H1 (cell line): Measurements from ENCODE around the gene ADAMTS17. TPM values are rescaled to one million over a fixed set of nuclear protein-coding genes. Genes with fewer than 3 reads are reported as not detected.

Experiments used
- CTCF ChIA-PET: fragments of 300-600 bp; sonication (Branson Sonifier 250); formaldehyde crosslinking; loops from one replicate; lab custom pipeline; 2021; ENCODE audit not compliant: partially characterized antibody; lab: Charles Lee
- POLR2A ChIA-PET: fragments of 300-600 bp; sonication (Branson Sonifier 250); formaldehyde crosslinking; loops from one replicate; lab custom pipeline; 2021; ENCODE audit warnings: inconsistent platforms; ENCODE audit not compliant: partially characterized antibody; lab: Charles Lee
- DNase-seq, 2 experiments: peaks; one replicate each; pipeline versions ENCODE4 v3.0.0 to v3.0.0-alpha.2; 2010 to 2022; ENCODE audit warnings: low spot score in 2 of 2, low read depth in 1 of 2, mixed read lengths in 1 of 2
- FAIRE-seq: peaks from 2 replicates; lab custom pipeline; 2011; peaks lifted over from hg19 to GRCh38; lab: Jason Lieb, UNC
- H2AFZ ChIP-seq: 2 replicates; pipeline ENCODE4 v1.8.1; 2012; ENCODE audit warnings: low read length, inconsistent platforms
- H2AK5ac ChIP-seq: 2 replicates; pipeline ENCODE4 v1.6.1; 2013; ENCODE audit warnings: low read depth, low read length
- H2BK120ac ChIP-seq: replicated peaks from 2 replicates; pipeline ENCODE3; 2013; ENCODE audit warnings: low read depth, low read length, inconsistent platforms
- H2BK12ac ChIP-seq: 2 replicates; pipeline ENCODE4 v1.6.1; 2013; ENCODE audit warnings: low read depth, low read length
- H2BK15ac ChIP-seq: 2 replicates; pipeline ENCODE4 v1.6.1; 2013; ENCODE audit warnings: low read length
- H2BK20ac ChIP-seq: 2 replicates; pipeline ENCODE4 v1.6.1; 2013; ENCODE audit warnings: low read length
- H2BK5ac ChIP-seq: 2 replicates; pipeline ENCODE4 v1.6.1; 2013; ENCODE audit warnings: low read depth, low read length
- H3K14ac ChIP-seq: 2 replicates; pipeline ENCODE4 v1.6.1; 2013; ENCODE audit warnings: inconsistent platforms; ENCODE audit not compliant: insufficient read length
- H3K18ac ChIP-seq: 2 replicates; pipeline ENCODE4 v1.6.1; 2013; ENCODE audit warnings: low read length; ENCODE audit errors: extremely low read depth
- H3K23ac ChIP-seq: 2 replicates; pipeline ENCODE4 v1.6.1; 2013; ENCODE audit warnings: inconsistent platforms; ENCODE audit not compliant: insufficient read length
- H3K23me2 ChIP-seq: 2 replicates; pipeline ENCODE4 v1.6.1; 2013; ENCODE audit warnings: low read depth, low read length
- H3K27ac ChIP-seq: 2 replicates; pipeline ENCODE4 v1.6.1; 2011; ENCODE audit warnings: low read depth, low read length, inconsistent platforms
- H3K27me3 ChIP-seq, 4 experiments: replicated peaks in 1 of 4; 1 replicate in 1 of 4; 2 replicates in 3 of 4; pipeline versions ENCODE4 v1.6.1 to v1.8.1; 2011 to 2013; ENCODE audit warnings: low read length in 3 of 4, mild to moderate bottlenecking in 3 of 4, inconsistent platforms in 2 of 4, mixed read lengths in 2 of 4, moderate library complexity in 1 of 4; ENCODE audit not compliant: control insufficient read depth in 3 of 4, insufficient read depth in 3 of 4; ENCODE audit errors: extremely low read depth in 1 of 4
- H3K36me3 ChIP-seq, 4 experiments: 2 replicates each; pipeline versions ENCODE4 v1.6.1 to v1.8.1; 2011 to 2013; ENCODE audit warnings: mild to moderate bottlenecking in 4 of 4, low read length in 3 of 4, moderate library complexity in 2 of 4, control low read depth in 1 of 4, inconsistent platforms in 1 of 4; ENCODE audit not compliant: insufficient read depth in 4 of 4, control insufficient read depth in 2 of 4
- H3K4ac ChIP-seq: replicated peaks from 2 replicates; pipeline ENCODE3; 2013; ENCODE audit warnings: low read length, low read depth, mixed read lengths, inconsistent platforms; ENCODE audit not compliant: insufficient read length
- H3K4me1 ChIP-seq, 4 experiments: replicated peaks in 1 of 4; 1 replicate in 1 of 4; 2 replicates in 3 of 4; pipeline versions ENCODE4 v1.6.1 to v1.8.1; 2011 to 2013; ENCODE audit warnings: low read length in 3 of 4, inconsistent platforms in 2 of 4, mixed read lengths in 1 of 4; ENCODE audit not compliant: insufficient read depth in 4 of 4, control insufficient read depth in 3 of 4
- H3K4me2 ChIP-seq, 2 experiments: 2 replicates each; pipeline versions ENCODE4 v1.6.1 to v1.8.1; 2011 to 2013; ENCODE audit warnings: low read depth in 2 of 2, low read length in 2 of 2, control low read depth in 1 of 2, inconsistent platforms in 1 of 2, mild to moderate bottlenecking in 1 of 2; ENCODE audit not compliant: insufficient read depth in 1 of 2
- H3K4me3 ChIP-seq, 4 experiments: fragments of 200-600, 300-600 bp in 1 of 4; sonication (generic), shearing (Covaris generic), sonication (Bioruptor Twin) in 1 of 4; 2 replicates each; pipeline versions ENCODE4 v1.5.1 to v1.8.1; 2011 to 2016; ENCODE audit warnings: low read length in 4 of 4, low read depth in 3 of 4, control low read depth in 2 of 4, inconsistent platforms in 2 of 4, mild to moderate bottlenecking in 2 of 4, mixed read lengths in 1 of 4, moderate library complexity in 1 of 4; ENCODE audit not compliant: insufficient read depth in 2 of 4; ENCODE audit errors: extremely low read depth in 1 of 4
- H3K56ac ChIP-seq: replicated peaks from 2 replicates; pipeline ENCODE3; 2013; ENCODE audit warnings: low read depth, mild to moderate bottlenecking, mixed read lengths, low read length, inconsistent platforms; ENCODE audit not compliant: insufficient read length
- H3K79me1 ChIP-seq: 2 replicates; pipeline ENCODE4 v1.6.1; 2013; ENCODE audit warnings: low read depth, low read length, control low read depth
- H3K79me2 ChIP-seq, 2 experiments: 2 replicates each; pipeline versions ENCODE4 v1.6.1 to v1.8.1; 2012 to 2013; ENCODE audit warnings: low read length in 2 of 2, mild to moderate bottlenecking in 2 of 2, inconsistent platforms in 1 of 2; ENCODE audit not compliant: insufficient read depth in 2 of 2, control insufficient read depth in 1 of 2
- H3K9ac ChIP-seq, 4 experiments: replicated peaks in 1 of 4; 1 replicate in 1 of 4; 2 replicates in 3 of 4; pipeline versions ENCODE4 v1.6.1 to v1.8.1; 2011 to 2013; ENCODE audit warnings: low read depth in 3 of 4, low read length in 3 of 4, control low read depth in 2 of 4, mild to moderate bottlenecking in 2 of 4, moderate library complexity in 2 of 4, inconsistent platforms in 1 of 4; ENCODE audit errors: extremely low read depth in 1 of 4
- H3K9me3 ChIP-seq, 2 experiments: 2 replicates each; pipeline versions ENCODE4 v1.6.1 to v1.8.1; 2012 to 2013; ENCODE audit warnings: mild to moderate bottlenecking in 2 of 2, moderate library complexity in 2 of 2, control low read depth in 1 of 2, inconsistent platforms in 1 of 2, low read depth in 1 of 2, low read length in 1 of 2, mixed read lengths in 1 of 2; ENCODE audit not compliant: insufficient read depth in 2 of 2
- H4K20me1 ChIP-seq, 2 experiments: replicated peaks in 1 of 2; 2 replicates each; pipeline versions ENCODE3 to v1.8.1; 2011 to 2013; ENCODE audit warnings: inconsistent platforms in 2 of 2, low read length in 2 of 2, mild to moderate bottlenecking in 1 of 2; ENCODE audit not compliant: insufficient read depth in 2 of 2, control insufficient read depth in 1 of 2
- H4K5ac ChIP-seq: 2 replicates; pipeline ENCODE4 v1.6.1; 2013; ENCODE audit warnings: low read length, low read depth, mixed read lengths, inconsistent platforms; ENCODE audit not compliant: insufficient read length
- H4K8ac ChIP-seq: 2 replicates; pipeline ENCODE4 v1.8.0; 2013; ENCODE audit warnings: mild to moderate bottlenecking, moderate library complexity, low read length, inconsistent platforms; ENCODE audit not compliant: insufficient read depth; ENCODE audit errors: extremely low read depth
- H4K91ac ChIP-seq: replicated peaks from 2 replicates; pipeline ENCODE3; 2013; ENCODE audit warnings: low read length, mixed read lengths, inconsistent platforms; ENCODE audit not compliant: insufficient read length
- BRCA1 ChIP-seq: IDR thresholded peaks from 2 replicates; pipeline ENCODE4 v1.6.1; 2012; ENCODE audit warnings: low read depth, low read length, improper control_type of control experiment
- CBX5 ChIP-seq: fragments of 300-800, 300-1000 bp; sonication (generic); IDR thresholded peaks from 2 replicates; pipeline ENCODE4 v1.7.1; 2016; ENCODE audit warnings: antibody characterized with exemption, low read length, low read depth
- CBX8 ChIP-seq: fragments of 300-800, 300-1000 bp; sonication (generic); IDR thresholded peaks from 2 replicates; pipeline ENCODE4 v1.7.1; 2016; ENCODE audit warnings: low read depth, low read length, borderline replicate concordance
- CEBPB ChIP-seq: IDR thresholded peaks from 2 replicates; pipeline ENCODE4 v1.6.1; 2012; ENCODE audit warnings: low read depth, low read length
- EP300 ChIP-seq, 2 experiments: IDR thresholded peaks; 1 replicate in 1 of 2; 2 replicates in 1 of 2; pipeline ENCODE4 v1.6.1; 2011 to 2012; ENCODE audit warnings: low read depth in 2 of 2, low read length in 2 of 2, mild to moderate bottlenecking in 2 of 2, borderline replicate concordance in 1 of 2, inconsistent platforms in 1 of 2, moderate library complexity in 1 of 2
- PHF8 ChIP-seq: fragments of 200-600 bp; sonication (generic); conservative IDR thresholded peaks from 2 replicates; pipeline ENCODE4 v1.7.1; 2012; ENCODE audit warnings: low read depth, mild to moderate bottlenecking, inconsistent platforms, low read length, moderate library complexity
- POLR2AphosphoS5 ChIP-seq: IDR thresholded peaks from 2 replicates; pipeline ENCODE4 v1.6.1; 2011; ENCODE audit warnings: low read depth, low read length
- RNF2 ChIP-seq: fragments of 200-900, 300-1000 bp; sonication (generic); IDR thresholded peaks from 2 replicates; pipeline ENCODE4 v1.7.1; 2016; ENCODE audit warnings: borderline replicate concordance, low read depth, mild to moderate bottlenecking, antibody characterized with exemption, low read length; ENCODE audit not compliant: poor library complexity, severe bottlenecking; ENCODE audit errors: missing control alignments
- SIRT6 ChIP-seq: IDR thresholded peaks from one replicate; pipeline ENCODE4 v1.7.1; 2012; ENCODE audit warnings: low read length, inconsistent platforms
- SP4 ChIP-seq: IDR thresholded peaks from 2 replicates; pipeline ENCODE4 v1.6.1; 2012; ENCODE audit warnings: low read length, inconsistent platforms
- TBP ChIP-seq: IDR thresholded peaks from 2 replicates; pipeline ENCODE4 v1.6.1; 2011; ENCODE audit warnings: low read depth, low read length, improper control_type of control experiment
- YY1 ChIP-seq: IDR thresholded peaks from 2 replicates; pipeline ENCODE4 v1.6.1; 2011; ENCODE audit warnings: low read depth, mild to moderate bottlenecking, low read length
- WGBS, 2 experiments: shearing (Covaris generic) in 1 of 2; methylation state at CpG; one replicate each; pipeline versions ENCODE4 v1.1.6 to v1.1.7; 2013 to 2015; ENCODE audit warnings: low lambda C conversion rate in 2 of 2, mixed read lengths in 2 of 2, inconsistent platforms in 1 of 2, low coverage in 1 of 2, missing lambda C conversion rate in 1 of 2; ENCODE audit not compliant: insufficient replicate concordance in 2 of 2, insufficient coverage in 1 of 2, insufficient read length in 1 of 2; ENCODE audit errors: extremely low coverage in 1 of 2, missing lambda C conversion rate in 1 of 2; 5-methylcytosine and 5-hydroxymethylcytosine counted together
- polyA plus RNA-seq, 7 experiments: library from polyadenylated mRNA; depleted of rRNA in 3 of 7; stranded (reverse) in 5 of 7; unstranded in 2 of 7; fragments of >200 nt in 5 of 7; fragments of 200-250 nt in 2 of 7; gene quantifications; 1 replicate in 5 of 7; 2 replicates in 1 of 7; 4 replicates in 1 of 7; pipeline versions ENCODE4 v1.2.1 to v1.2.3, GENCODE V29; 2011 to 2013; ENCODE audit warnings: missing spikeins in 2 of 7, mixed read lengths in 2 of 7
- total RNA-seq: library from RNA; stranded (reverse); fragmentation: NEBNext Ultra II Directional; extraction: Animal tissue kit (Norgen Biotek cat#: 25700); gene quantifications from 2 replicates; pipeline ENCODE4 v1.2.1, GENCODE V29; 2021

ADAMTS17 gene
- total and polyA plus RNA-seq, 2 of the 8 experiments (the other 6 are each of a cell fraction or from before 2014, with no cell fraction given): 0.51 to 1.7 TPM

DNA sequence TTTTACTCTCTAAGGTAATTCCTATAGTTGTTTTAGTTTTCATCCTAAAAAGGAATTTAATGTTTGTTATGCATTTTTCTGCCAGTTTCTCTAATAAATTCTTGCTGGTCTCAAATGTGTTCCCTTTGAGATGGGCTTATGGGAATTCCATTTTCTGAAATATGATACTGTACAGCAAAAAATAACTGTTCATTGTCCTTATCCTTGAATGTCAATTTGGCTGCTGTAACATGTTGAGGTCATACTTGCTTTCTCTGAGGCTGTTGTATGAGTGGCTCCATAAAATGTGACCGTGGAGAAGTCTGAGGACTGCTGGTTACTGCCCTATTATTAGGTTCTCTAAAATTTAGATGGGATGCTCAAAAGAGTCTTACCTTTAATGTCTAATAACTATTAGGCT lies 266.5 kb downstream of the ADAMTS17 start:
- Histone ChIP-seq H4K91ac (no peak overlapping the region), H3K9me3 (no peaks in the 10 kb centered on the region), H2AFZ (no peak overlapping the region), H2BK20ac (no peak overlapping the region), H3K56ac (no peak overlapping the region), H2BK5ac (no peak overlapping the region), H3K23me2 (no peaks in the 10 kb centered on the region), H3K4ac (no peak overlapping the region), H4K8ac (no peak overlapping the region), H3K14ac (no peak overlapping the region), H4K20me1 (no peaks in the 10 kb centered on the region), H3K36me3 (no peaks in the 10 kb centered on the region), H3K4me3 (no peak overlapping the region), H3K79me2 (no peaks in the 10 kb centered on the region), H3K18ac (no peak overlapping the region), H2BK15ac (no peak overlapping the region), H3K4me2 (no peak overlapping the region), H2BK120ac (no peak overlapping the region), H3K23ac (no peak overlapping the region), H3K27ac (no peak overlapping the region), H4K5ac (no peak overlapping the region), H2AK5ac (no peak overlapping the region), H3K79me1 (no peaks in the 10 kb centered on the region), H3K27me3 (no peaks in the 10 kb centered on the region), H2BK12ac (no peak overlapping the region), H3K9ac (no peak overlapping the region), H3K4me1 (no peaks in the 10 kb centered on the region)
- no peak for TF ChIP-seq SP4
- no peak for TF ChIP-seq PHF8
- TF ChIP-seq CEBPB: no peak
- no peak for TF ChIP-seq TBP
- TF ChIP-seq POLR2AphosphoS5: no peak
- TF ChIP-seq SIRT6: no peak
- TF ChIP-seq EP300 (IDR thresholded peaks at IDR 0.05; ENCODE audit: borderline replicate concordance in 1 of 2, low read depth in 2 of 2, low read length in 2 of 2): no peak
- no peak for TF ChIP-seq CBX8
- TF ChIP-seq YY1: no peak
- TF ChIP-seq BRCA1: no peak
- TF ChIP-seq CBX5: no peak
- no peak for TF ChIP-seq RNF2
- CTCF ChIA-PET: interaction anchor here (0.6 to 0.7 kb wide), 3 partner anchors 16 to 492 kb away, joined by 3 read pairs; no protein-coding TSS in a partner anchor
- DNase-seq: no peak
- POLR2A ChIA-PET: no interaction called here
- FAIRE-seq: no peak
- WGBS, 2 experiments: 86% methylated on average over 1 of the region's 1 CpG; no CpG with 5 or more reads in 1 of the 2 experiments
